K562 (cell line): ENCODE data around the gene IDI1. TPM values are rescaled to one million over a fixed set of nuclear protein-coding genes. Genes with fewer than 3 reads are reported as not detected.

ENCODE experiments used
- ATF3 ChIP-seq, 2 experiments: fragments of 450-650 bp in 1 of 2; sonication (generic) in 1 of 2; formaldehyde crosslinking in 1 of 2; IDR thresholded peaks in 1 of 2; conservative IDR thresholded peaks in 1 of 2; 2 replicates each; pipeline versions ENCODE4 v1.6.1 to v1.8.1; 2016 to 2023; ENCODE audit warnings: mild to moderate bottlenecking in 2 of 2, moderate library complexity in 2 of 2, inconsistent platforms in 1 of 2, missing genetic modification reagents in 1 of 2
- CBFA2T2 ChIP-seq: fragments of 450-650 bp; conservative IDR thresholded peaks from 2 replicates; pipeline ENCODE4 v1.6.1; 2017; ENCODE audit warnings: mild to moderate bottlenecking
- HCFC1 ChIP-seq: IDR thresholded peaks from 2 replicates; pipeline ENCODE4 v1.6.1; 2012; ENCODE audit warnings: low read depth, low read length, improper control_type of control experiment
- NR2C2 ChIP-seq, 2 experiments: fragments of 200-800 bp in 1 of 2; sonication (Bioruptor generic) in 1 of 2; sonication (generic) in 1 of 2; formaldehyde crosslinking in 1 of 2; IDR thresholded peaks; 2 replicates each; pipeline versions ENCODE4 v1.6.1 to v1.8.0; 2016 to 2022; ENCODE audit warnings: mild to moderate bottlenecking in 1 of 2, missing compliant biosample characterization in 1 of 2, missing genetic modification characterization in 1 of 2, missing genetic modification reagents in 1 of 2
- POLR2AphosphoS5 ChIP-seq: IDR thresholded peaks from 2 replicates; pipeline ENCODE4 v1.6.1; 2011; ENCODE audit warnings: mild to moderate bottlenecking, low read depth, low read length, moderate library complexity; ENCODE audit not compliant: control insufficient read depth, insufficient read depth
- RBBP5 ChIP-seq: fragments of 200-600 bp; sonication (generic); IDR thresholded peaks from 2 replicates; pipeline ENCODE4 v1.6.1; 2012; ENCODE audit warnings: borderline replicate concordance, mild to moderate bottlenecking, low read length, control low read depth, inconsistent platforms; ENCODE audit not compliant: insufficient read depth, poor library complexity, severe bottlenecking
- RNF219 ChIP-seq: fragments of 250-450 bp; sonication (Bioruptor Pico); IDR thresholded peaks from 2 replicates; pipeline ENCODE4 v1.5.0; 2022; ENCODE audit warnings: mild to moderate bottlenecking
- SP2 ChIP-seq: IDR thresholded peaks from 2 replicates; pipeline ENCODE4 v1.6.1; 2011; ENCODE audit warnings: mild to moderate bottlenecking, low read depth, low read length, moderate library complexity; ENCODE audit not compliant: poor library complexity, severe bottlenecking; ENCODE audit errors: extremely low read depth
- SRF ChIP-seq, 2 experiments: fragments of 250-450, 450-650 bp in 1 of 2; sonication (Bioruptor Pico) in 1 of 2; sonication (generic) in 1 of 2; formaldehyde crosslinking; IDR thresholded peaks; 2 replicates each; pipeline versions ENCODE4 v1.5.0 to v1.5.1; 2020 to 2022; ENCODE audit warnings: mild to moderate bottlenecking in 1 of 2, missing genetic modification reagents in 1 of 2
- ZBTB1 ChIP-seq: sonication (generic); formaldehyde crosslinking; IDR thresholded peaks from 2 replicates; pipeline ENCODE4 v1.8.1; 2023; ENCODE audit warnings: missing genetic modification reagents, low read depth, mild to moderate bottlenecking, borderline replicate concordance
- ZNF197 ChIP-seq: fragments of 200-800 bp; sonication (Bioruptor generic); IDR thresholded peaks from 2 replicates; pipeline ENCODE4 v1.6.1; 2016; ENCODE audit warnings: low read depth, missing genetic modification characterization, missing compliant biosample characterization
- ZNF24 ChIP-seq: fragments of 450-650 bp; IDR thresholded peaks from 2 replicates; pipeline ENCODE4 v1.6.1; 2016
- ZNF311 ChIP-seq: fragments of 250-450 bp; sonication (Bioruptor Pico); IDR thresholded peaks from 2 replicates; pipeline ENCODE4 v1.4.0; 2020; ENCODE audit warnings: mild to moderate bottlenecking, moderate library complexity
- polyA plus RNA-seq, 8 experiments: library from polyadenylated mRNA; depleted of rRNA in 4 of 8; stranded (reverse) in 5 of 8; unstranded in 3 of 8; fragments of >200 nt; fragmentation: Nextera tagmentation in 2 of 8; fragmentation: Illumina TruSeq in 1 of 8; extraction: Ambion mirVana in 2 of 8; extraction: Trizol in 1 of 8; gene quantifications; 2 replicates each; pipeline versions ENCODE4 v1.2.1 to v1.2.3, GENCODE V29; 2011 to 2014; ENCODE audit warnings: inconsistent platforms in 1 of 8, missing spikeins in 1 of 8
- total RNA-seq, 7 experiments: library from RNA; depleted of rRNA in 6 of 7; stranded (reverse); fragments of >200 nt in 6 of 7; fragmentation: Illumina TruSeq in 2 of 7; extraction: Trizol in 2 of 7; gene quantifications; 2 replicates each; pipeline versions ENCODE4 v1.2.1 to v1.2.3, GENCODE V29; 2011 to 2021; ENCODE audit warnings: low replicate concordance in 1 of 7
- TF ChIP-seq, protein P1 (sequence below): fragments of 250-450 bp; sonication (Bioruptor Pico); IDR thresholded peaks from 2 replicates; pipeline ENCODE4 v1.8.0; 2022; ENCODE audit warnings: moderate library complexity, mild to moderate bottlenecking, inconsistent platforms
- TF ChIP-seq, protein P2 (sequence below): fragments of 450-650 bp; IDR thresholded peaks from 2 replicates; pipeline ENCODE4 v1.6.1; 2016; ENCODE audit warnings: mild to moderate bottlenecking
- TF ChIP-seq, protein P3 (sequence below): IDR thresholded peaks from 3 replicates; pipeline ENCODE4 v1.6.1; 2011; ENCODE audit warnings: borderline replicate concordance, mild to moderate bottlenecking; ENCODE audit not compliant: insufficient read length, insufficient read depth

Gene IDI1
- total and polyA plus RNA-seq, 9 of the 15 experiments (the other 6 are each of a cell fraction or from before 2014, with no cell fraction given), result 70.0 to 265 (median 119) TPM

GRCh38 chr10:1056326-1057105 is 7.6 kb upstream of the IDI1 start, which contains the start of gene WDR37 (continued):
- TF ChIP-seq ATF3 (IDR thresholded peaks at IDR 0.05) (peak; percentile 48), ATF3 (CRISPR knock-in tag; conservative IDR thresholded peaks at IDR 0.05) (no peak), ZBTB1 (no peak; the same call in 1 of the 2 replicates), NR2C2 (CRISPR knock-in tag; IDR thresholded peaks at IDR 0.05) (peak; percentile 87), NR2C2 (tag; IDR thresholded peaks at IDR 0.05) (peak; percentile 99), POLR2AphosphoS5 (peak; percentile 60; the same call in 1 of the 2 replicates), CBFA2T2 (no peak), ZNF197 (CRISPR knock-in tag) (no peak), RBBP5 (peak; percentile 96), ZNF24 (no peak), HCFC1 (peak; percentile 78), RNF219 (CRISPR knock-in tag) (no peak), SRF (CRISPR knock-in tag; IDR thresholded peaks at IDR 0.05) (0 out of 4 replicates have a peak, but pooled peaks of 1 of the 2 experiments have one; percentile 33), SP2 (peak; percentile 55), ZNF311 (no peak)
- TF ChIP-seq, protein P1, sequence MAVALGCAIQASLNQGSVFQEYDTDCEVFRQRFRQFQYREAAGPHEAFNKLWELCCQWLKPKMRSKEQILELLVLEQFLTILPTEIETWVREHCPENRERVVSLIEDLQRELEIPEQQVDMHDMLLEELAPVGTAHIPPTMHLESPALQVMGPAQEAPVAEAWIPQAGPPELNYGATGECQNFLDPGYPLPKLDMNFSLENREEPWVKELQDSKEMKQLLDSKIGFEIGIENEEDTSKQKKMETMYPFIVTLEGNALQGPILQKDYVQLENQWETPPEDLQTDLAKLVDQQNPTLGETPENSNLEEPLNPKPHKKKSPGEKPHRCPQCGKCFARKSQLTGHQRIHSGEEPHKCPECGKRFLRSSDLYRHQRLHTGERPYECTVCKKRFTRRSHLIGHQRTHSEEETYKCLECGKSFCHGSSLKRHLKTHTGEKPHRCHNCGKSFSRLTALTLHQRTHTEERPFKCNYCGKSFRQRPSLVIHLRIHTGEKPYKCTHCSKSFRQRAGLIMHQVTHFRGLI (CRISPR knock-in tag), result no peak
- TF ChIP-seq, protein P2, sequence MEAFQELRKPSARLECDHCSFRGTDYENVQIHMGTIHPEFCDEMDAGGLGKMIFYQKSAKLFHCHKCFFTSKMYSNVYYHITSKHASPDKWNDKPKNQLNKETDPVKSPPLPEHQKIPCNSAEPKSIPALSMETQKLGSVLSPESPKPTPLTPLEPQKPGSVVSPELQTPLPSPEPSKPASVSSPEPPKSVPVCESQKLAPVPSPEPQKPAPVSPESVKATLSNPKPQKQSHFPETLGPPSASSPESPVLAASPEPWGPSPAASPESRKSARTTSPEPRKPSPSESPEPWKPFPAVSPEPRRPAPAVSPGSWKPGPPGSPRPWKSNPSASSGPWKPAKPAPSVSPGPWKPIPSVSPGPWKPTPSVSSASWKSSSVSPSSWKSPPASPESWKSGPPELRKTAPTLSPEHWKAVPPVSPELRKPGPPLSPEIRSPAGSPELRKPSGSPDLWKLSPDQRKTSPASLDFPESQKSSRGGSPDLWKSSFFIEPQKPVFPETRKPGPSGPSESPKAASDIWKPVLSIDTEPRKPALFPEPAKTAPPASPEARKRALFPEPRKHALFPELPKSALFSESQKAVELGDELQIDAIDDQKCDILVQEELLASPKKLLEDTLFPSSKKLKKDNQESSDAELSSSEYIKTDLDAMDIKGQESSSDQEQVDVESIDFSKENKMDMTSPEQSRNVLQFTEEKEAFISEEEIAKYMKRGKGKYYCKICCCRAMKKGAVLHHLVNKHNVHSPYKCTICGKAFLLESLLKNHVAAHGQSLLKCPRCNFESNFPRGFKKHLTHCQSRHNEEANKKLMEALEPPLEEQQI, result no peak
- TF ChIP-seq, protein P3, sequence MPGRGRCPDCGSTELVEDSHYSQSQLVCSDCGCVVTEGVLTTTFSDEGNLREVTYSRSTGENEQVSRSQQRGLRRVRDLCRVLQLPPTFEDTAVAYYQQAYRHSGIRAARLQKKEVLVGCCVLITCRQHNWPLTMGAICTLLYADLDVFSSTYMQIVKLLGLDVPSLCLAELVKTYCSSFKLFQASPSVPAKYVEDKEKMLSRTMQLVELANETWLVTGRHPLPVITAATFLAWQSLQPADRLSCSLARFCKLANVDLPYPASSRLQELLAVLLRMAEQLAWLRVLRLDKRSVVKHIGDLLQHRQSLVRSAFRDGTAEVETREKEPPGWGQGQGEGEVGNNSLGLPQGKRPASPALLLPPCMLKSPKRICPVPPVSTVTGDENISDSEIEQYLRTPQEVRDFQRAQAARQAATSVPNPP, result no peak
